HepG2 (cell line): ENCODE measurements around the gene PEX19. TPM values are rescaled to one million over a fixed set of nuclear protein-coding genes. Genes with fewer than 3 reads are reported as not detected.

ENCODE experiments used
- KDM2A ChIP-seq: sonication (generic); formaldehyde crosslinking; IDR thresholded peaks from 2 replicates; pipeline ENCODE4 v1.4.0; 2020; ENCODE audit warnings: low read depth, missing genetic modification reagents, borderline replicate concordance
- ZNF788 ChIP-seq: sonication (generic); formaldehyde crosslinking; IDR thresholded peaks from 2 replicates; pipeline ENCODE4 v1.5.0; 2020; ENCODE audit warnings: mild to moderate bottlenecking, missing genetic modification reagents, borderline replicate concordance
- polyA plus RNA-seq, 8 experiments: library from polyadenylated mRNA; depleted of rRNA in 3 of 8; stranded (reverse) in 7 of 8; unstranded in 1 of 8; fragments of >200 nt; fragmentation: Illumina TruSeq in 4 of 8; extraction: Trizol in 4 of 8; gene quantifications; 2 replicates each; pipeline versions ENCODE4 v1.2.1 to v1.2.3, GENCODE V29; 2011 to 2016; ENCODE audit warnings: low read depth in 4 of 8, missing spikeins in 1 of 8, mixed read lengths in 1 of 8; ENCODE audit not compliant: insufficient read depth in 1 of 8
- total RNA-seq, 5 experiments: library from RNA; depleted of rRNA; stranded (reverse); fragments of >200 nt; fragmentation: Illumina TruSeq; extraction: Trizol; gene quantifications; 2 replicates each; pipeline ENCODE4 v1.2.3, GENCODE V29; 2016; ENCODE audit warnings: low read depth in 1 of 5
- TF ChIP-seq, protein P1 (sequence below): sonication (generic); formaldehyde crosslinking; IDR thresholded peaks from 2 replicates; pipeline ENCODE4 v1.4.0; 2020; ENCODE audit warnings: missing genetic modification reagents, borderline replicate concordance
- TF ChIP-seq, protein P2 (sequence below): sonication (generic); formaldehyde crosslinking; IDR thresholded peaks from 2 replicates; pipeline ENCODE4 v1.8.0; 2022; ENCODE audit warnings: low read depth, missing genetic modification reagents
- TF ChIP-seq, protein P3 (sequence below): sonication (generic); formaldehyde crosslinking; IDR thresholded peaks from 2 replicates; pipeline ENCODE4 v1.4.0; 2020; ENCODE audit warnings: mild to moderate bottlenecking, missing genetic modification reagents

PEX19 gene
- total and polyA plus RNA-seq, 2 of the 13 experiments (the other 11 are each of a cell fraction or from before 2014, with no cell fraction given) = 47.0 to 51.8 TPM

DNA sequence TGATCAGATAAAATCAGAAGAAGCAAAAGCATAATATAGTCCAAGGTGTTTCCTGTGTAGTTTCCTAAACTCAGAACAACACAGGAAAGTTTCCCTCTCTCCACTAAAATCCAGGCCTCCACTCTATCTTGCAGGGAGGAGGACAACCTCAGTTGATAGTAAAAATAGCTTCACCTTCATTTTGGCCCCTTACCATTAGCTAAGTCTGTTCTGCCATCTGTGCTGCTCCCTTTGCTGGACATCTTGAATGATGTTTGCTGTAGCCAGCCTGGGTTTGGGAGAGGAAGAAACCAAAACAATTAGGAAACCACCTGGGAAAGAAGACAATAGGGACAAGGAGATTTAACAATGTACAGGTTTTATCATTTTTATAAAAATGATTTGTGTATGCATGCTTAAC, 41.2 kb downstream of the PEX19 start (continued):
- TF ChIP-seq KDM2A (CRISPR knock-in tag) (no peak), ZNF788 (CRISPR knock-in tag) (no peak)
- TF ChIP-seq, protein P1, sequence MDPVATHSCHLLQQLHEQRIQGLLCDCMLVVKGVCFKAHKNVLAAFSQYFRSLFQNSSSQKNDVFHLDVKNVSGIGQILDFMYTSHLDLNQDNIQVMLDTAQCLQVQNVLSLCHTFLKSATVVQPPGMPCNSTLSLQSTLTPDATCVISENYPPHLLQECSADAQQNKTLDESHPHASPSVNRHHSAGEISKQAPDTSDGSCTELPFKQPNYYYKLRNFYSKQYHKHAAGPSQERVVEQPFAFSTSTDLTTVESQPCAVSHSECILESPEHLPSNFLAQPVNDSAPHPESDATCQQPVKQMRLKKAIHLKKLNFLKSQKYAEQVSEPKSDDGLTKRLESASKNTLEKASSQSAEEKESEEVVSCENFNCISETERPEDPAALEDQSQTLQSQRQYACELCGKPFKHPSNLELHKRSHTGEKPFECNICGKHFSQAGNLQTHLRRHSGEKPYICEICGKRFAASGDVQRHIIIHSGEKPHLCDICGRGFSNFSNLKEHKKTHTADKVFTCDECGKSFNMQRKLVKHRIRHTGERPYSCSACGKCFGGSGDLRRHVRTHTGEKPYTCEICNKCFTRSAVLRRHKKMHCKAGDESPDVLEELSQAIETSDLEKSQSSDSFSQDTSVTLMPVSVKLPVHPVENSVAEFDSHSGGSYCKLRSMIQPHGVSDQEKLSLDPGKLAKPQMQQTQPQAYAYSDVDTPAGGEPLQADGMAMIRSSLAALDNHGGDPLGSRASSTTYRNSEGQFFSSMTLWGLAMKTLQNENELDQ (CRISPR knock-in tag) = no peak
- TF ChIP-seq, protein P2, sequence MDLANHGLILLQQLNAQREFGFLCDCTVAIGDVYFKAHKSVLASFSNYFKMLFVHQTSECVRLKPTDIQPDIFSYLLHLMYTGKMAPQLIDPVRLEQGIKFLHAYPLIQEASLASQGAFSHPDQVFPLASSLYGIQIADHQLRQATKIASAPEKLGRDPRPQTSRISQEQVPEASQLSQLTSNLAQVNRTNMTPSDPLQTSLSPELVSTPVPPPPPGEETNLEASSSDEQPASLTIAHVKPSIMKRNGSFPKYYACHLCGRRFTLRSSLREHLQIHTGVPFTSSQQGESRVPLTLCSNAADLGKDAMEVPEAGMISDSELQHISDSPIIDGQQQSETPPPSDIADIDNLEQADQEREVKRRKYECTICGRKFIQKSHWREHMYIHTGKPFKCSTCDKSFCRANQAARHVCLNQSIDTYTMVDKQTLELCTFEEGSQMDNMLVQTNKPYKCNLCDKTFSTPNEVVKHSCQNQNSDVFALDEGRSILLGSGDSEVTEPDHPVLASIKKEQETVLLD (CRISPR knock-in tag) = no peak
- TF ChIP-seq, protein P3, sequence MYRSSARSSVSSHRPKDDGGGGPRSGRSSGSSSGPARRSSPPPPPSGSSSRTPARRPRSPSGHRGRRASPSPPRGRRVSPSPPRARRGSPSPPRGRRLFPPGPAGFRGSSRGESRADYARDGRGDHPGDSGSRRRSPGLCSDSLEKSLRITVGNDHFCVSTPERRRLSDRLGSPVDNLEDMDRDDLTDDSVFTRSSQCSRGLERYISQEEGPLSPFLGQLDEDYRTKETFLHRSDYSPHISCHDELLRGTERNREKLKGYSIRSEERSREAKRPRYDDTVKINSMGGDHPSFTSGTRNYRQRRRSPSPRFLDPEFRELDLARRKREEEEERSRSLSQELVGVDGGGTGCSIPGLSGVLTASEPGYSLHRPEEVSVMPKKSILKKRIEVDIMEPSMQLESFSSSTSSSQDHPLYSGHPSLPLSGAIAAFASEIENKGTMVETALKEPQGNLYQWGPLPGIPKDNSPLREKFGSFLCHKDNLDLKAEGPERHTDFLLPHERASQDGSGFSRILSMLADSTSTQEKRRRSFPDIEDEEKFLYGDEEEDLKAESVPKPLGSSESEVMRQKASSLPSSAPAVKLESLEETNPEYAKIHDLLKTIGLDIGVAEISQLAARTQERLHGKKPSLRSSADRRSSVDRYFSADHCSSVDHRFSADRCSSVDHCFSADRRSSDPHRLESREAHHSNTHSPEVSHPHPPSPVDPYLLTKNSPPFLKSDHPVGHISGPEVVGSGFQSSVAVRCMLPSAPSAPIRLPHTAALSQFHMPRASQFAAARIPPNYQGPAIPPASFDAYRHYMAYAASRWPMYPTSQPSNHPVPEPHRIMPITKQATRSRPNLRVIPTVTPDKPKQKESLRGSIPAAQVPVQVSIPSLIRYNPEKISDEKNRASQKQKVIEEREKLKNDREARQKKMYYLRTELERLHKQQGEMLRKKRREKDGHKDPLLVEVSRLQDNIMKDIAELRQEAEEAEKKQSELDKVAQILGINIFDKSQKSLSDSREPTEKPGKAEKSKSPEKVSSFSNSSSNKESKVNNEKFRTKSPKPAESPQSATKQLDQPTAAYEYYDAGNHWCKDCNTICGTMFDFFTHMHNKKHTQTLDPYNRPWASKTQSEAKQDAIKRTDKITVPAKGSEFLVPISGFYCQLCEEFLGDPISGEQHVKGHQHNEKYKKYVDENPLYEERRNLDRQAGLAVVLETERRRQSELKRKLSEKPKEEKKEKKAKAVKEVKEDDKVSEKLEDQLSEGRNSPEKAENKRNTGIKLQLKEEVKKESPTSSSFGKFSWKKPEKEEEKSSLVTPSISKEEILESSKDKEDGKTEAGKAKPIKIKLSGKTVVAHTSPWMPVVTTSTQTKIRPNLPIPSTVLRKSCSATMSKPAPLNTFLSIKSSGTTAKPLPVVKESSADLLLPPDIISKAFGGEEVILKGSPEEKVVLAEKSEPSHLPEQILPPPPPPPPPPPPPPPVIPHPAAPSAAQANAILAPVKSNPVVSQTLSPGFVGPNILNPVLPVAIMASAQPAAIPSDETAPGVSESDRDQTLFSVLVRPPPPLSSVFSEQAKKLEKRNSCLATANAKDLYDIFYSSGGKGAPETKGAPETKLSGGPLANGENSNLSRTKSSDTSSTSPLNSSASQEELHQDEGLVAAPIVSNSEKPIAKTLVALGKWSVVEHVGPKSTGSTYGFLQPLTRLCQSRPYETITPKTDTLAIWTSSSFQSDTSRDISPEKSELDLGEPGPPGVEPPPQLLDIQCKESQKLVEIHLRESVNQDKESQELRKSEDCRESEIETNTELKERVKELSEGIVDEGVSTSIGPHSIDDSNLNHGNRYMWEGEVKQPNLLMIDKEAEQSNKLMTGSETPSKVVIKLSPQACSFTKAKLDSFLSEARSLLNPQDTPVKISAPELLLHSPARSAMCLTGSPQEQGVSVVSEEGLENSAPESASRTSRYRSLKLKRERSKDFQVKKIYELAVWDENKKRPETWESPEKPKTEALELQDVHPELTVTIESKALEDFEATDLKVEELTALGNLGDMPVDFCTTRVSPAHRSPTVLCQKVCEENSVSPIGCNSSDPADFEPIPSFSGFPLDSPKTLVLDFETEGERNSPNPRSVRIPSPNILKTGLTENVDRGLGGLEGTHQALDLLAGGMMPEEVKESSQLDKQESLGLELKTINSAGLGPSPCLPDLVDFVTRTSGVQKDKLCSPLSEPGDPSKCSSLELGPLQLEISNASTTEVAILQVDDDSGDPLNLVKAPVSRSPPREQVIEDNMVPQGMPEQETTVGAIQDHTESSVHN (CRISPR knock-in tag) = no peak
